A549 (cell line): Measurements from ENCODE around the gene ZNF213.

Experiments
- CTCF ChIP-seq: fragments of >200 bp; sonication (Bioruptor Twin); formaldehyde crosslinking; IDR thresholded peaks from 3 replicates; pipeline ENCODE4 v1.5.1; 2016
- E2F6 ChIP-seq: IDR thresholded peaks from 2 replicates; pipeline ENCODE4 v1.6.1; 2012; ENCODE audit warnings: low read depth, borderline replicate concordance
- GATA3 ChIP-seq: IDR thresholded peaks from 2 replicates; pipeline ENCODE4 v1.6.1; 2012; ENCODE audit warnings: borderline replicate concordance
- JUNB ChIP-seq: fragments of >200 bp; sonication (Bioruptor Twin); formaldehyde crosslinking; IDR thresholded peaks from 2 replicates; pipeline ENCODE4 v1.6.1; 2016
- KDM5A ChIP-seq: fragments of 200-600 bp; sonication (generic); IDR thresholded peaks from 2 replicates; pipeline ENCODE4 v1.6.1; 2016; ENCODE audit warnings: antibody characterized with exemption, mild to moderate bottlenecking
- NR3C1 ChIP-seq: fragments of >200 bp; sonication (Bioruptor Twin); formaldehyde crosslinking; IDR thresholded peaks from 3 replicates; pipeline ENCODE4 v1.6.1; 2017
- POLR2A ChIP-seq: IDR thresholded peaks from 2 replicates; pipeline ENCODE4 v1.6.1; 2012; ENCODE audit warnings: mild to moderate bottlenecking, low read length
- RAD21 ChIP-seq, 2 experiments: fragments of >200 bp in 1 of 2; sonication (Bioruptor Twin) in 1 of 2; formaldehyde crosslinking in 1 of 2; IDR thresholded peaks in 1 of 2; conservative IDR thresholded peaks in 1 of 2; 2 replicates in 1 of 2; 3 replicates in 1 of 2; pipeline ENCODE4 v1.6.1; 2012 to 2018; ENCODE audit warnings: inconsistent platforms in 1 of 2
- RCOR1 ChIP-seq: fragments of 150-350 bp; IDR thresholded peaks from 2 replicates; pipeline ENCODE4 v1.6.1; 2014; ENCODE audit warnings: antibody characterized with exemption, low read length, low read depth
- REST ChIP-seq: fragments of 200-600 bp; sonication (generic); IDR thresholded peaks from 2 replicates; pipeline ENCODE4 v1.6.1; 2016; ENCODE audit warnings: antibody characterized with exemption, mild to moderate bottlenecking, moderate library complexity
- RFX5 ChIP-seq: fragments of 450-650 bp; IDR thresholded peaks from 2 replicates; pipeline ENCODE4 v1.7.1; 2014; ENCODE audit warnings: antibody characterized with exemption, mild to moderate bottlenecking, moderate library complexity
- SMC3 ChIP-seq: fragments of >200 bp; sonication (Bioruptor Twin); formaldehyde crosslinking; IDR thresholded peaks from 3 replicates; pipeline ENCODE4 v1.6.1; 2018; ENCODE audit warnings: inconsistent platforms
- ZNF302 ChIP-seq: fragments of 250-450 bp; sonication (Bioruptor Pico); IDR thresholded peaks from 2 replicates; pipeline ENCODE4 v1.9.0; 2021; ENCODE audit warnings: inconsistent platforms, mild to moderate bottlenecking, moderate library complexity

GRCh38 chr16:3122926-3123570 lies 11.8 kb upstream of the ZNF213 start:
- TF ChIP-seq E2F6 (no peak), RAD21 (conservative IDR thresholded peaks at IDR 0.05 in 1 of 2, IDR thresholded peaks at IDR 0.05 in 1 of 2) (no peak), NR3C1 (no peak), CTCF (no peak), ZNF302 (no peak), RCOR1 (no peak), JUNB (no peak), REST (no peak), GATA3 (no peak), KDM5A (no peak), RFX5 (no peak), POLR2A (no peak), SMC3 (no peak)
